ENCODE data around the gene EGR4. TPM values are rescaled to one million over a fixed set of nuclear protein-coding genes. Genes with fewer than 3 reads are reported as not detected.

EGR4 gene
- total RNA-seq, 1 donor from 2014 or later = not detected

DNA sequence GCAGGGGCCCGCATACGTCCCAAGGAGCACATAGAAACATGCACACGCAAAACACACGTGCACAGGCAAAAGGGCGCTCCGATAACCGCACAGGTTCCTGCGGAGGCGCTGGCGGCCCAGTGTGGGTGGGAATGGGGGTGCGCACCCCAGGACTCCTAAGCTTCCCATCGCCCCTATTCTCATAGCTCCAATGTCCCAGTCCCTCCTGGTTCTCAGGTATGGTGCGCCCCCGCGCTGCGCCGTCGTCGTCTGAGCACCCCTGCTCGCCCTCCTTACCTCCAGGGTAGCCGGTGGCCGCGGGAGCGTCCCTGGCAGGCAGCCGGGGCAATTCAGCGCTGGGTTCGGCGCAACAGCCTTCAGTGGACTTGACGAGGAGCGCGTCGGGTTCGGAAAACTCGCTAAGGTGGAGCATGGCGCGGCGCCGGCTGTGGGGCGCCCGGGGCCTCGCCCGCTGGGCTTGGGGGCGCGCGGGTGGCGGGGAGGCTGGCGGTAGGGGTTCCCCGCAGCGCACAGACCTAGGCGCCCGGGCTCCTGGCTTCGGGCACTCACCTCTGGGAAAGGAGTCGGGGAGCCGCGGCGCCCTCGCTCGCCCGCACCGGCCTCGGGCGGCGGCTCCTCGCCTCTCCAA is 328 bp downstream of the EGR4 start:
- peak overlapping the region; percentile 29 for H3K4me3 ChIP-seq (ENCODE audit: low read depth, low read length)
- DNase-seq (ENCODE audit: low read depth) = no peak
- H3K36me3 ChIP-seq (ENCODE audit: control insufficient read depth, insufficient read depth, low read length) = no peaks in the 10 kb centered on the region
- H3K27me3 ChIP-seq (ENCODE audit: control insufficient read depth, insufficient read depth, low read length) = peaks cover 18% of the 10 kb centered on the region
- TF ChIP-seq, protein P1, sequence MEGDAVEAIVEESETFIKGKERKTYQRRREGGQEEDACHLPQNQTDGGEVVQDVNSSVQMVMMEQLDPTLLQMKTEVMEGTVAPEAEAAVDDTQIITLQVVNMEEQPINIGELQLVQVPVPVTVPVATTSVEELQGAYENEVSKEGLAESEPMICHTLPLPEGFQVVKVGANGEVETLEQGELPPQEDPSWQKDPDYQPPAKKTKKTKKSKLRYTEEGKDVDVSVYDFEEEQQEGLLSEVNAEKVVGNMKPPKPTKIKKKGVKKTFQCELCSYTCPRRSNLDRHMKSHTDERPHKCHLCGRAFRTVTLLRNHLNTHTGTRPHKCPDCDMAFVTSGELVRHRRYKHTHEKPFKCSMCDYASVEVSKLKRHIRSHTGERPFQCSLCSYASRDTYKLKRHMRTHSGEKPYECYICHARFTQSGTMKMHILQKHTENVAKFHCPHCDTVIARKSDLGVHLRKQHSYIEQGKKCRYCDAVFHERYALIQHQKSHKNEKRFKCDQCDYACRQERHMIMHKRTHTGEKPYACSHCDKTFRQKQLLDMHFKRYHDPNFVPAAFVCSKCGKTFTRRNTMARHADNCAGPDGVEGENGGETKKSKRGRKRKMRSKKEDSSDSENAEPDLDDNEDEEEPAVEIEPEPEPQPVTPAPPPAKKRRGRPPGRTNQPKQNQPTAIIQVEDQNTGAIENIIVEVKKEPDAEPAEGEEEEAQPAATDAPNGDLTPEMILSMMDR (IDR thresholded peaks at IDR 0.05; ENCODE audit: insufficient read depth, low read length, severe bottlenecking) = no peak
- FAIRE-seq = no peak

GRCh38 chr2:73292316-73292905 is 937 bp downstream of the EGR4 start:
- peaks cover 18% of the 10 kb centered on the region for H3K27me3 ChIP-seq (ENCODE audit: control insufficient read depth, insufficient read depth, low read length)
- TF ChIP-seq, protein P1 (IDR thresholded peaks at IDR 0.05; ENCODE audit: insufficient read depth, low read length, severe bottlenecking) = no peak
- DNase-seq (ENCODE audit: low read depth) (no peak), FAIRE-seq (no peak)
- H3K4me3 ChIP-seq (ENCODE audit: low read depth, low read length) = no peak overlapping the region
- no peaks in the 10 kb centered on the region for H3K36me3 ChIP-seq (ENCODE audit: control insufficient read depth, insufficient read depth, low read length)

- FAIRE-seq = no peak
- H3K4me3 ChIP-seq (ENCODE audit: low read depth, low read length) = no peak overlapping the region
- no peaks in the 10 kb centered on the region for H3K36me3 ChIP-seq (ENCODE audit: control insufficient read depth, insufficient read depth, low read length)
- TF ChIP-seq, protein P1 (IDR thresholded peaks at IDR 0.05; ENCODE audit: insufficient read depth, low read length, severe bottlenecking) = peak; percentile 1
- H3K27me3 ChIP-seq (ENCODE audit: control insufficient read depth, insufficient read depth, low read length) = peaks cover 21% of the 10 kb centered on the region
- no peak for DNase-seq (ENCODE audit: low read depth)
Measured at GRCh38 chr2:73291461-73292315, 1.7 kb downstream of the EGR4 start.

- H3K36me3 ChIP-seq (ENCODE audit: control insufficient read depth, insufficient read depth, low read length) = no peaks in the 10 kb centered on the region
- H3K4me3 ChIP-seq (ENCODE audit: low read depth, low read length) = no peak overlapping the region
- peak; percentile 33 for DNase-seq (ENCODE audit: low read depth)
- no peak for FAIRE-seq
- TF ChIP-seq, protein P1 (IDR thresholded peaks at IDR 0.05; ENCODE audit: insufficient read depth, low read length, severe bottlenecking) = no peak
- peaks cover 26% of the 10 kb centered on the region for H3K27me3 ChIP-seq (ENCODE audit: control insufficient read depth, insufficient read depth, low read length)
Measured at GRCh38 chr2:73291093-73291460, 2.3 kb downstream of the EGR4 start.

GRCh38 chr2:73290049-73290839 is 3.1 kb downstream of the EGR4 start:
- Histone ChIP-seq H3K36me3 (ENCODE audit: control insufficient read depth, insufficient read depth, low read length) (no peaks in the 10 kb centered on the region), H3K27me3 (ENCODE audit: control insufficient read depth, insufficient read depth, low read length) (peaks cover 26% of the 10 kb centered on the region), H3K4me3 (ENCODE audit: low read depth, low read length) (no peak overlapping the region)
- DNase-seq (ENCODE audit: low read depth) (peak; percentile 59), FAIRE-seq (no peak)
- TF ChIP-seq, protein P1 (IDR thresholded peaks at IDR 0.05; ENCODE audit: insufficient read depth, low read length, severe bottlenecking) = peak; percentile 88

Data from bronchial epithelial cell (primary cell).